Colonic mucosa (tissue), 4 donors: ENCODE data around the gene ADARB2. TPM values are rescaled to one million over a fixed set of nuclear protein-coding genes. Genes with fewer than 3 reads are reported as not detected.

Source experiments
- DNase-seq: peaks from one replicate; pipeline ENCODE4 v3.0.0-alpha.2; 2020
- H3K27ac ChIP-seq: fragments of 200-600 bp; one replicate; pipeline ENCODE4 v1.8.0; 2021
- H3K27me3 ChIP-seq: fragments of 200-600 bp; one replicate; pipeline ENCODE4 v1.8.0; 2021
- H3K36me3 ChIP-seq: fragments of 200-600 bp; one replicate; pipeline ENCODE4 v1.8.0; 2021
- H3K4me1 ChIP-seq: fragments of 200-600 bp; one replicate; pipeline ENCODE4 v1.8.0; 2021; ENCODE audit warnings: mild to moderate bottlenecking
- H3K4me3 ChIP-seq: fragments of 200-600 bp; one replicate; pipeline ENCODE4 v1.8.0; 2021
- H3K9ac ChIP-seq, 2 donors: one replicate each; pipeline ENCODE4 v1.7.0; 2013; ENCODE audit warnings: control low read depth in 2 of 2, low read depth in 2 of 2, low read length in 2 of 2
- H3K9me3 ChIP-seq: fragments of 200-600 bp; one replicate; pipeline ENCODE4 v1.8.0; 2021
- CTCF ChIP-seq: fragments of 200-600 bp; IDR thresholded peaks from one replicate; pipeline ENCODE4 v1.8.0; 2022; ENCODE audit warnings: antibody characterized with exemption, mild to moderate bottlenecking
- intact Hi-C: fragments of 100-400 bp; cut with DNase I; formaldehyde crosslinking; loops from one replicate; pipeline ENCODE4 v1.14.1; 2022
- total RNA-seq, 2 donors: library from RNA; stranded (reverse); fragmentation: NEBNext Ultra II Directional in 1 of 2; extraction: Animal tissue kit (Norgen Biotek cat#: 25700) in 1 of 2; gene quantifications; one replicate each; pipeline ENCODE4 v1.2.1, GENCODE V29; 2021
- donor health status: healthy.
- donor health status: DM: no; HTN: no; CAD: no.
- donor health status: DM: no; HTN: no; CAD: no.

ADARB2 gene
- total RNA-seq, 2 donors from 2014 or later, result 0.19 TPM; not detected in 1

GRCh38 chr10:1544209-1544673 lies 193.1 kb downstream of the ADARB2 start:
- Histone ChIP-seq H3K27ac (no peak overlapping the region), H3K36me3 (no peaks in the 10 kb centered on the region), H3K27me3 (no peaks in the 10 kb centered on the region), H3K9me3 (no peaks in the 10 kb centered on the region), H3K4me3 (no peak overlapping the region), H3K4me1 (no peaks in the 10 kb centered on the region), H3K9ac (no peak overlapping the region)
- intact Hi-C loops, result no loop called here
- TF ChIP-seq CTCF, result no peak
- DNase-seq, result no peak

GRCh38 chr10:1543596-1543995 lies 193.7 kb downstream of the ADARB2 start:
- no peak for TF ChIP-seq CTCF
- no peak overlapping the region for H3K4me3 ChIP-seq
- H3K27me3 ChIP-seq, result no peaks in the 10 kb centered on the region
- DNase-seq, result no peak
- no peaks in the 10 kb centered on the region for H3K9me3 ChIP-seq
- H3K4me1 ChIP-seq, result no peaks in the 10 kb centered on the region
- H3K36me3 ChIP-seq, result no peaks in the 10 kb centered on the region
- H3K9ac ChIP-seq, result no peak overlapping the region
- H3K27ac ChIP-seq, result no peak overlapping the region
- intact Hi-C loops, result no loop called here

GRCh38 chr10:1542941-1543340 lies 194.4 kb downstream of the ADARB2 start:
- no peak for DNase-seq
- intact Hi-C loops, result no loop called here
- no peaks in the 10 kb centered on the region for H3K9me3 ChIP-seq
- H3K4me3 ChIP-seq, result no peak overlapping the region
- no peaks in the 10 kb centered on the region for H3K4me1 ChIP-seq
- no peaks in the 10 kb centered on the region for H3K36me3 ChIP-seq
- no peak overlapping the region for H3K27ac ChIP-seq
- no peaks in the 10 kb centered on the region for H3K27me3 ChIP-seq
- no peak overlapping the region for H3K9ac ChIP-seq
- no peak for TF ChIP-seq CTCF

DNA sequence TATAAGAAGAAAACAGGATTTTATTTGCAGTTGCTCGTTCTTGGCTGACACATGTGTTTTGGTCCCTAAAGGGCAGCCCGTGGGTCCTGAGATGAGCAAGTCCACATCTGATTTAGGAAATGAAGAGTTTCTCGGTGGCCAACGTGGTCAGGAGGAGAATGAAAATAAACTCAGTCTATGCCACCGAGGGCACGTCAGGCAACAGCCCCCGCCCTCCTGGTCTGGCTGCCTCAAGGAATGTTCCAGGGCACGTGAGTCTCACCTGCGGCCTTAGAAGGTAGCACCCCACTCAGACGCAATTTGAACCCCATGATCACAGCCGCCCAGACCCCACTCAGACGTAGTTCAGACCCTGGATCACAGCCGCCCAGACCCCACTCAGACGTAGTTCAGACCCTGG lies 197.2 kb downstream of the ADARB2 start:
- Histone ChIP-seq H3K36me3 (no peaks in the 10 kb centered on the region), H3K9me3 (no peaks in the 10 kb centered on the region), H3K4me3 (no peak overlapping the region), H3K27me3 (no peaks in the 10 kb centered on the region), H3K9ac (no peak overlapping the region), H3K27ac (no peak overlapping the region), H3K4me1 (no peaks in the 10 kb centered on the region)
- TF ChIP-seq CTCF, result no peak
- intact Hi-C loops, result no loop called here
- DNase-seq, result no peak

GRCh38 chr10:1539216-1539615 lies 198.1 kb downstream of the ADARB2 start:
- Histone ChIP-seq H3K27ac (no peak overlapping the region), H3K9ac (no peak overlapping the region), H3K4me3 (no peak overlapping the region), H3K27me3 (no peaks in the 10 kb centered on the region), H3K36me3 (no peaks in the 10 kb centered on the region), H3K9me3 (no peaks in the 10 kb centered on the region), H3K4me1 (no peaks in the 10 kb centered on the region)
- TF ChIP-seq CTCF, result no peak
- intact Hi-C loops, result no loop called here
- DNase-seq, result no peak
